MM.1S (cell line): Measurements from ENCODE around the gene SELENBP1.

Experiments
- DNase-seq: peaks from one replicate; pipeline ENCODE4 v3.0.0-alpha.2; 2015
- H2AFZ ChIP-seq: fragments of 300-600 bp; sonication (generic); 2 replicates; pipeline ENCODE4 v1.6.0; 2016; ENCODE audit warnings: antibody characterized with exemption, low read length
- H3F3A ChIP-seq: fragments of 300-600 bp; sonication (generic); 2 replicates; pipeline ENCODE4 v1.6.1; 2016; ENCODE audit warnings: mild to moderate bottlenecking, antibody characterized with exemption, low read length, moderate library complexity, mixed read lengths; ENCODE audit not compliant: insufficient read depth
- H3K27ac ChIP-seq: fragments of 300-600 bp; sonication (generic); 2 replicates; pipeline ENCODE4 v1.5.1; 2016; ENCODE audit warnings: mild to moderate bottlenecking, low read length
- H3K27me3 ChIP-seq: fragments of 300-600 bp; sonication (generic); replicated peaks from 2 replicates; pipeline ENCODE4 v1.6.0; 2016; ENCODE audit warnings: low read length; ENCODE audit not compliant: insufficient read depth
- H3K36me3 ChIP-seq: fragments of 300-600 bp; sonication (generic); replicated peaks from 2 replicates; pipeline ENCODE4 v1.6.1; 2016; ENCODE audit warnings: mild to moderate bottlenecking, low read length, mixed read lengths; ENCODE audit not compliant: insufficient read depth
- H3K4me1 ChIP-seq: fragments of 300-600 bp; sonication (generic); 2 replicates; pipeline ENCODE4 v1.6.1; 2016; ENCODE audit warnings: low read length, mixed read lengths
- H3K4me2 ChIP-seq: fragments of 300-600 bp; sonication (generic); 2 replicates; pipeline ENCODE4 v1.6.0; 2016; ENCODE audit warnings: low read depth, low read length
- H3K4me3 ChIP-seq: fragments of 300-600 bp; sonication (generic); 2 replicates; pipeline ENCODE4 v1.5.1; 2016; ENCODE audit warnings: low read length, mixed read lengths
- H3K79me2 ChIP-seq: fragments of 300-600 bp; sonication (generic); 2 replicates; pipeline ENCODE4 v1.6.1; 2016; ENCODE audit warnings: mixed run types, low read length, mixed read lengths
- H3K9ac ChIP-seq: fragments of 300-600 bp; sonication (generic); 2 replicates; pipeline ENCODE4 v1.6.1; 2016; ENCODE audit warnings: low read length, mixed read lengths
- H3K9me2 ChIP-seq: fragments of 300-600 bp; sonication (generic); replicated peaks from 2 replicates; pipeline ENCODE4 v1.6.1; 2016; ENCODE audit warnings: mild to moderate bottlenecking, low read length, mixed read lengths; ENCODE audit not compliant: insufficient read depth
- H3K9me3 ChIP-seq: fragments of 300-600 bp; sonication (generic); replicated peaks from 2 replicates; pipeline ENCODE4 v1.6.1; 2016; ENCODE audit warnings: mild to moderate bottlenecking, low read length, mixed read lengths; ENCODE audit not compliant: insufficient read depth
- H4K20me1 ChIP-seq: fragments of 300-600 bp; sonication (generic); 2 replicates; pipeline ENCODE4 v1.6.1; 2016; ENCODE audit warnings: mild to moderate bottlenecking, low read length, moderate library complexity, mixed read lengths; ENCODE audit not compliant: insufficient read depth
- EZH2 ChIP-seq: fragments of 300-600 bp; sonication (generic); optimal IDR thresholded peaks from 2 replicates; pipeline ENCODE3; 2017; ENCODE audit warnings: low read depth, mild to moderate bottlenecking, antibody characterized with exemption, low read length, mixed read lengths
- EZH2phosphoT487 ChIP-seq: fragments of 300-600 bp; sonication (generic); IDR thresholded peaks from 2 replicates; pipeline ENCODE4 v1.6.1; 2018; ENCODE audit warnings: antibody characterized with exemption, low read length
- TF ChIP-seq, protein P1 (sequence below): fragments of 300-600 bp; sonication (generic); IDR thresholded peaks from 2 replicates; pipeline ENCODE4 v1.5.1; 2016; ENCODE audit warnings: antibody characterized with exemption, low read length, mixed read lengths

Gene SELENBP1

DNA sequence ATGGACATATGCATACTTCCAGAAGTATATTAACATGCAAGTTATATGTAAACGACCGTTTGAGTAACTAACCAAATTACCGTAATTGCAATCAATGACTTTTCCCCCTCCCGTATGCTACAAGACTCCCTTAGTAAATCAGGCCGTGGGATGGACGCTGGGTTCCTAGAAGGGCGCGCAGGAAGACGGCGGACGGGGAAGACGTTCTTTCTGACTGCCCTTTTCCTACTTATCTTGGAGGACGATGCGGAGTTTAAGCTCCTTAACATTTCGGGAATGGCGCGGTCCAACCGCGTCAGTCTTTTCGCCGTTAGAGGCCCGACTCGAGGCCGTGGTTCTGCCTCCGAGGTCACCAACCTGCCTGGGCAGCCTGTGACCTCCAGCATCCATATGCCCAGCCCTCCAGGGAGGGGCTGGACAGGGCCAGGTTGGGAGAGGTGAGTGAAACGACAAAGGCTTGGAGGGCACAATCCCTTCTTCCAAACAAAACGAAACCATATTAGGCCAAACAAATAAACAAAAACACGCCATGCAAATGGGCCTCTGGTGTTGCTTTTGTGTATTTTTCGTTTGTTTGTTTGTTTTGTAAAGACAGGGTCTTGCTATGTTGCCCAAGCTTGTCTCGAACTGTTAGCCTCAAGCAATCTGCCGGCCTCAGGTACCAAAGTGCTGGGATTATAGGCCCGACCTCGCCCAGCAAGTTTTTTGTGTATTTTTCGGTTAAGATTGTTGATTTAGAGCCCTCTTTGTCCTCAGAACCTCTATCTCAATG lies 44.4 kb downstream of the SELENBP1 start:
- Histone ChIP-seq H3K27me3 (no peaks in the 10 kb centered on the region), H3K4me3 (peak overlapping the region; percentile 87), H3K36me3 (no peaks in the 10 kb centered on the region; the same call in 1 of the 2 replicates), H3K9me3 (no peaks in the 10 kb centered on the region), H3K79me2 (peaks cover 37% of the 10 kb centered on the region), H3K27ac (peak overlapping the region; percentile 83; the same call in 1 of the 2 replicates), H3F3A (peaks cover 6% of the 10 kb centered on the region; the same call in 1 of the 2 replicates), H2AFZ (peak overlapping the region; percentile 82), H3K4me1 (peaks cover 18% of the 10 kb centered on the region), H3K9ac (peak overlapping the region; percentile 85; the same call in 1 of the 2 replicates), H4K20me1 (no peaks in the 10 kb centered on the region), H3K4me2 (peak overlapping the region; percentile 89), H3K9me2 (no peaks in the 10 kb centered on the region)
- TF ChIP-seq, protein P1, sequence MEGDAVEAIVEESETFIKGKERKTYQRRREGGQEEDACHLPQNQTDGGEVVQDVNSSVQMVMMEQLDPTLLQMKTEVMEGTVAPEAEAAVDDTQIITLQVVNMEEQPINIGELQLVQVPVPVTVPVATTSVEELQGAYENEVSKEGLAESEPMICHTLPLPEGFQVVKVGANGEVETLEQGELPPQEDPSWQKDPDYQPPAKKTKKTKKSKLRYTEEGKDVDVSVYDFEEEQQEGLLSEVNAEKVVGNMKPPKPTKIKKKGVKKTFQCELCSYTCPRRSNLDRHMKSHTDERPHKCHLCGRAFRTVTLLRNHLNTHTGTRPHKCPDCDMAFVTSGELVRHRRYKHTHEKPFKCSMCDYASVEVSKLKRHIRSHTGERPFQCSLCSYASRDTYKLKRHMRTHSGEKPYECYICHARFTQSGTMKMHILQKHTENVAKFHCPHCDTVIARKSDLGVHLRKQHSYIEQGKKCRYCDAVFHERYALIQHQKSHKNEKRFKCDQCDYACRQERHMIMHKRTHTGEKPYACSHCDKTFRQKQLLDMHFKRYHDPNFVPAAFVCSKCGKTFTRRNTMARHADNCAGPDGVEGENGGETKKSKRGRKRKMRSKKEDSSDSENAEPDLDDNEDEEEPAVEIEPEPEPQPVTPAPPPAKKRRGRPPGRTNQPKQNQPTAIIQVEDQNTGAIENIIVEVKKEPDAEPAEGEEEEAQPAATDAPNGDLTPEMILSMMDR = no peak
- no peak for TF ChIP-seq EZH2
- TF ChIP-seq EZH2phosphoT487 = no peak
- no peak for DNase-seq

DNA sequence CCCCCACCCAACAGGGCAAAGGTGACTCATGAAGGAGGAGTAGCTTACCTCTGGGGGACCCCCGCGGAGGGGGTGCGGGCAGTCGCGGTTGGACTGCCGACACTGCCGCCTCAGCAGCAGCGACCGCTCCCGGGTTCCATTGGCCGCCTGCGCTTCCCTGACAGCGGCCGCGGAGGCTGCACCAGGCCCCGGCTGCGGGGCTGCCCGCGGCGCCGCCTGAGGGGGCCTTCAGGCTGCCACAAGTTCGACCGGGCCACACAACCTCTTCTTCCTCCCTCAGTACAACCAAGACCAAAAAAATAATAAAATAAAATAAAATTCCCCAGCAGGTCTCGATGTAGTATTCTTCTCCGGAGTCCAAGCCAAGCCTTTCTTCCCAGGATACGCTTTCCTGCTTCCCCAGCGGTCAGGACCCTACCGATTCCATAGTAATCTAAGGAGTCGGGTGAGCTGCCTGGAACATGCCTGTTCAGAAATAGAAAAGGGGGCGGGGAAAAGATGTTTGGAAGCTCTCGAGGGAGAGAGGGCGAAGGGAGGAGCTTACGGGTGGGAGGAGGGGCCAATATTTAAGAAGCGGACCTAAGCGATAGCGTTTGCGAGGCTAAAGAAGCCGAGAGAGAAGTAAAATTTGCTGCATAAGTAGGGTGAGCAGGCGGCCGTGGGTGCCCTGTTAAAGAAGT lies 45.1 kb downstream of the SELENBP1 start, which contains the start of gene PI4KB:
PI4KB (minus strand) TSS at position 194 of the 680 bp plus-strand sequence. CDS start 10,935 bp downstream, outside the sequence.
- H3K79me2 ChIP-seq = peaks cover 42% of the 10 kb centered on the region
- H3K27me3 ChIP-seq = no peaks in the 10 kb centered on the region
- peak within 1 kb of the TSS; percentile 85 for H3K9ac ChIP-seq
- peak within 1 kb of the TSS; percentile 89 for H3K4me2 ChIP-seq
- DNase-seq = peak; percentile 99
- H3K4me3 ChIP-seq = peak within 1 kb of the TSS; percentile 87
- H3K36me3 ChIP-seq = no peaks in the 10 kb centered on the region; the same call in 1 of the 2 replicates
- H3K9me3 ChIP-seq = no peaks in the 10 kb centered on the region
- TF ChIP-seq EZH2 (no peak), EZH2phosphoT487 (no peak)
- TF ChIP-seq, protein P1 = no peak
- H3K4me1 ChIP-seq = peaks cover 18% of the 10 kb centered on the region
- H2AFZ ChIP-seq = peak within 1 kb of the TSS; percentile 82
- H3F3A ChIP-seq = peaks cover 6% of the 10 kb centered on the region; the same call in 1 of the 2 replicates
- H3K9me2 ChIP-seq = no peaks in the 10 kb centered on the region
- H3K27ac ChIP-seq = peak within 1 kb of the TSS; percentile 83
- H4K20me1 ChIP-seq = no peaks in the 10 kb centered on the region

DNA sequence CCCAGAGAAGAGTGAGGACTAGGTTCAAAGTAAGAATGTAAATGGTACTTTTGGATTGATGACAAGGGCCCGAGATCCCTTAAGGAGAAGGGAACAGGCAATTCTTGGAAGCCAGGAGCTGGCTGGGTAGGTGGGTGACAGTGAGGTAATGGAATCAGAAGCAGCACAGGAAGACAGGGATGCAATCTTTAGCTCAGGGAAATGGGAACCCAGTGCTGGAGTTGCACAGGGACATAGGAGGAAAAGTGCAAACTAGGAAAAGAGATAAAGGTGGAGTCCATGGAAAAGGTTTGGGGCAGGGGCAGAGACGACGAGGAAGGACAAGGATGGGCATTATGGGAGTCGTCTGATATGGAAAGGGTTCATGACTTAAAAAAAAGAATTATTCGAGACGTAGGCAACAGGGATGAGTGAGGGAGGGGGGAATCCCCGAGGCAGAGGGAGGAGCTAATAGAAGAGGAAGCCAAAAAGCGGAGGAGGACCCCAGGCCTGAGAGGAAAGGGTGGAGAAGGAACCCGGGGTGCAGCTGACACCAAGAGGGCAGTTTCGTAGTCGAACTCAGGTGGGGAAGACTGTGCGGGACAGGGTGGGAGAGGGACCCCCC lies 45.8 kb downstream of the SELENBP1 start:
- Histone ChIP-seq H3K79me2 (peaks cover 48% of the 10 kb centered on the region), H3K27me3 (no peaks in the 10 kb centered on the region), H3K9me2 (no peaks in the 10 kb centered on the region), H2AFZ (peak overlapping the region; percentile 82), H3K36me3 (no peaks in the 10 kb centered on the region; the same call in 1 of the 2 replicates), H3K27ac (peak overlapping the region; percentile 83; the same call in 1 of the 2 replicates), H3F3A (peaks cover 6% of the 10 kb centered on the region; the same call in 1 of the 2 replicates), H3K4me1 (peaks cover 18% of the 10 kb centered on the region), H4K20me1 (no peaks in the 10 kb centered on the region), H3K4me2 (peak overlapping the region; percentile 89), H3K9me3 (no peaks in the 10 kb centered on the region), H3K9ac (peak overlapping the region; percentile 85), H3K4me3 (peak overlapping the region; percentile 87)
- peak; percentile 70 for DNase-seq
- TF ChIP-seq EZH2phosphoT487 (no peak), EZH2 (no peak)
- TF ChIP-seq, protein P1 = no peak
